Stimulated activated CD4-positive, alpha-beta T cell treated with anti-CD3 and anti-CD28 coated beads, Interleukin-4, amount 100 ng/mL, for 4 hours (primary cell): ENCODE results near the gene INSC.
A peak's percentile ranks its signal among the peaks of the same experiment; 100 is the strongest.
"Not testable (repeated sequence)": the region's sequence is repeated elsewhere in the genome, so short reads cannot be mapped to it uniquely, and the experiment has no call there.

ENCODE experiments used
- DNase-seq, 2 experiments: peaks; one replicate each; pipeline ENCODE4 v3.0.0-alpha.2; 2020

The INSC gene

GRCh38 chr11:15114501-15115475, at the start of gene INSC:
Gene INSC (plus strand): TSS chr11:15114923. CDS start chr11:15149175, 34,252 bp downstream.
- no peak for DNase-seq

- DNase-seq = not testable (repeated sequence)
Observed at GRCh38 chr11:15069751-15070150, 45.0 kb upstream of the INSC start.

GRCh38 chr11:15071556-15072255, 43.0 kb upstream of the INSC start:
- DNase-seq = no peak

GRCh38 chr11:15072551-15073143, 42.1 kb upstream of the INSC start:
- DNase-seq = no peak

- peak in 1 of 2 experiments; percentile 35 for DNase-seq
Observed at GRCh38 chr11:15073361-15074205, 41.1 kb upstream of the INSC start, which contains the start of gene CALCB. Gene CALCB (plus strand): TSS chr11:15073593. CDS start chr11:15074719, 1,126 bp downstream.

- DNase-seq = peak; percentile 78 to 90
Observed at GRCh38 chr11:15074206-15075161, 40.2 kb upstream of the INSC start.

GRCh38 chr11:15075162-15075526, 39.6 kb upstream of the INSC start:
- DNase-seq = no peak

- no peak for DNase-seq
Observed at GRCh38 chr11:15091175-15091574, 23.5 kb upstream of the INSC start.

- no peak for DNase-seq
Observed at GRCh38 chr11:15091625-15092024, 23.1 kb upstream of the INSC start.

GRCh38 chr11:15093432-15093831, 21.3 kb upstream of the INSC start:
- no peak for DNase-seq

GRCh38 chr11:15095736-15096228, 18.9 kb upstream of the INSC start:
- DNase-seq = no peak

- no peak for DNase-seq
Observed at GRCh38 chr11:15097411-15097810, 17.3 kb upstream of the INSC start.

GRCh38 chr11:15099267-15099666, 15.5 kb upstream of the INSC start:
- DNase-seq = no peak

GRCh38 chr11:15101072-15101709, 13.5 kb upstream of the INSC start:
- peak; percentile 29 to 34 for DNase-seq

GRCh38 chr11:15104166-15104565, 10.6 kb upstream of the INSC start:
- no peak for DNase-seq

- DNase-seq = no peak
Observed at GRCh38 chr11:15106201-15106965, 8.3 kb upstream of the INSC start.

GRCh38 chr11:15107730-15108515, 6.8 kb upstream of the INSC start:
- DNase-seq = no peak

- no peak for DNase-seq
Observed at GRCh38 chr11:15108592-15109130, 6.1 kb upstream of the INSC start.

GRCh38 chr11:15109602-15110001, 5.1 kb upstream of the INSC start:
- no peak for DNase-seq
